HG03060 (cell line): Measurements from ENCODE around the gene FAM184A.
A peak's percentile ranks its signal among the peaks of the same experiment; 100 is the strongest.
"Not testable (repeated sequence)": the region's sequence is repeated elsewhere in the genome, so short reads cannot be mapped to it uniquely, and the experiment has no call there.

Experiments used
- ATAC-seq: cut with Tn5 transposase; IDR thresholded peaks from one replicate; pipeline ENCODE4 v1.9.1; 2021; ENCODE audit warnings: low read depth, moderate number of reproducible peaks; ENCODE audit not compliant: unreplicated experiment

FAM184A gene, protein sequence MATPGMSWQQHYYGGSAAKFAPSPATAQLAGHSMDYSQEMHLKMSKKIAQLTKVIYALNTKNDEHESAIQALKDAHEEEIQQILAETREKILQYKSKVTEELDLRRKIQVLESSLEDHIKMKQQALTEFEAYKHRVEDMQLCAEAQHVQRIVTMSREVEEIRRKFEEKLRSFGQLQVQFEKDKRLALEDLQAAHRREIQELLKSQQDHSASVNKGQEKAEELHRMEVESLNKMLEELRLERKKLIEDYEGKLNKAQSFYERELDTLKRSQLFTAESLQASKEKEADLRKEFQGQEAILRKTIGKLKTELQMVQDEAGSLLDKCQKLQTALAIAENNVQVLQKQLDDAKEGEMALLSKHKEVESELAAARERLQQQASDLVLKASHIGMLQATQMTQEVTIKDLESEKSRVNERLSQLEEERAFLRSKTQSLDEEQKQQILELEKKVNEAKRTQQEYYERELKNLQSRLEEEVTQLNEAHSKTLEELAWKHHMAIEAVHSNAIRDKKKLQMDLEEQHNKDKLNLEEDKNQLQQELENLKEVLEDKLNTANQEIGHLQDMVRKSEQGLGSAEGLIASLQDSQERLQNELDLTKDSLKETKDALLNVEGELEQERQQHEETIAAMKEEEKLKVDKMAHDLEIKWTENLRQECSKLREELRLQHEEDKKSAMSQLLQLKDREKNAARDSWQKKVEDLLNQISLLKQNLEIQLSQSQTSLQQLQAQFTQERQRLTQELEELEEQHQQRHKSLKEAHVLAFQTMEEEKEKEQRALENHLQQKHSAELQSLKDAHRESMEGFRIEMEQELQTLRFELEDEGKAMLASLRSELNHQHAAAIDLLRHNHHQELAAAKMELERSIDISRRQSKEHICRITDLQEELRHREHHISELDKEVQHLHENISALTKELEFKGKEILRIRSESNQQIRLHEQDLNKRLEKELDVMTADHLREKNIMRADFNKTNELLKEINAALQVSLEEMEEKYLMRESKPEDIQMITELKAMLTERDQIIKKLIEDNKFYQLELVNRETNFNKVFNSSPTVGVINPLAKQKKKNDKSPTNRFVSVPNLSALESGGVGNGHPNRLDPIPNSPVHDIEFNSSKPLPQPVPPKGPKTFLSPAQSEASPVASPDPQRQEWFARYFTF

DNA sequence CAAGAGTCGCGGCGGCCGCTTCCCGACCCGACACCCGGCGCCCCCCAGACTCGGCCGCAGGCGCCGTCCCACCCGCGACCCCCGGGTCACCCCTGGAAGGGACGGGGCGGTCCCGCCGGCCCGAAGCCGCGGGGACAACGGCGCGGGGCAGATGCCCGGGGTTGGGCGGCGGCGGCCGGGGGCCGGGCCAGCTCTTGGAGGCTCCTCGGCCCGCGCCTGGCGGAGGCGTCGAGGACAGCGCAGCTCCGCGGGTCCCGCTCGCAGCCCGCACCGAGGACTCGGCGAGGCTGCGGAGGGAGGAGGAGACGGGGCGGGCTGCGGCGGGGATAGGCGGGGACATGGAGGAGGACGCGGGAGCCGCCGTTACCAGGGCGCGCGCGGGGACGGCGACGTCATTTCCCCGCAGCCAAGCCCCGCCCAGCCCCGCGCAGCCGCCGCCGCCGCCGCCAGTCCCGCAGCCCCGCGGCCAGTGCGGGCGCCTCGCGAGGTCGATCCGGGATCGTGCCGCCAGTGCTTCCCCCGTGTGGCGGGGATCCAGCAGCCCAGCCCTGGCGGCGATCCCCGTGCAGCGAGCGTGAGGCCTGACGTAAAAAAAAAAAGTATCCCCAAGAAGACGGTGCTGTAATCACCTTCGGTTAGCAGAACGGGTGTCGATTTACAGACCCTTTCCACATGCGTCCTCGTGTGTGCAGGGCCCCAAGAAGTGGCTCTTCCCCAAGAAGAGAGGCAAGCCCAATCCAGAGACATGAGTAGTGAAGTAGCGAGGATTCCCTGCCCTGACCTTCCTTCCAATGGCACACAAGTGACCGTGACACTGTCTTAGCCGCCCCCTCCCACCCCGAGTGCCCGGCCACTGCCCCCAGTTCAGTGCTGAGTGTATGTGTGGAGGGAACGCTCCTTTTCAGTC, at the start of gene FAM184A:
Gene FAM184A, minus strand, starts transcription at position 289 of the 907 bp plus-strand sequence. CDS start 365 bp downstream, outside the sequence.
- ATAC-seq = peak; percentile 59

DNA sequence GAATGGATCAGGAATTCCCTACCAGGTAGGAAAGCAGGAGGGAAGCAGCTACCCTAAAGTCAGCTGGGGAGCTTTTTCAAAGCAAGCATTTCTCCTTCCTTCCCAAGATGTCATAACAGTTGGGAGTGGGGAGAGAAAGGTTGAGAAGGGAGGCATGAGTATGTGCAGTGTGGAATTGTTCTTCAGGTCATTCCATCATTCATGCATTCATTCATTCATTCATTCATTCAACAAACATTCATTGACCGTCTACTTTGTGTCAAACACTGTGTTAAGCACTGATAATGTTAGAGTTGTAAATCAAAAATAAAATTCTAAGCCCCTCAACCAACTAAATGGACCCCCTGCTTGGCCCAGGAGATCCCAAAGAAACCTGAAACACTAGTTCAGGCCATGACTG, 49.2 kb upstream of the FAM184A start:
- ATAC-seq = no peak

DNA sequence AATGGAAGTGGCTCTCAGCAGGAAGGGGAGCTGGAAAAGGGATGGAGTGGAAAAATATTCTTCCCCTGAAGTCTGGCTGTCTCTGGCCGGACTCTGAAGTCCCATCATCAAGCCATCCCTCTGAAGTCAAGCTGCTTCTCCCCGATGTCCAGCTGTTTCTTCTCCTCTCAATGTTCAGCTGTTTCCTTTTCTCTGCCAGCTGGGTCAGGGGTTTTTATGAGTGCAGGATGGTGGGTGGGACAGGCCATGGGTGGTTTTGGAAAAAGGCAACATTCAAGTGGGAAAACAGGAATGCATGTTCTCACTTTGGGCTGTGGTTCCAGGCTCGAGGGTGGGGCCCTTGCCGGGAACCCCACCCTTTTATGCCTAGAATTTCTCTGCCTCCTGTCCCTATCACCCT, 48.4 kb upstream of the FAM184A start:
- ATAC-seq = no peak

DNA sequence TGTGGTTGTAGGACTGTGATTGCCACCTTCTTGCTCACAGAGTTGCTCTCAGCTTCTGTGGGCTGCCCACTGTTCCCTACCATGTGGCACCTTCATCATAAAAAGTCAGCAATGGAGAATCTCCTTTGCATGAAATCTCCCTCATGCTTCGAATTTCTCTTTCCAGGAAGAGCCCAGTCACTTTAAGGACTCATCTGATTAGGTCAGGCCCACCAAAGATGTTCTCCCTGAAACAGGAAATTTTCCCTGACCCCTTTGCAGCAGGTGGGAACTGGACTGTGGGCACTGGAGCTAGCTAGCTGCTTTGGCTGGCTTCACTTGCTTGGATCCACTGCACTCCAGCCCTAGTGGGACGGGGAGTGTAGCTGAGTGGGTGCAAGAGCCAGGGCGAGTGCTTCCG, 47.7 kb upstream of the FAM184A start:
- ATAC-seq = no peak

DNA sequence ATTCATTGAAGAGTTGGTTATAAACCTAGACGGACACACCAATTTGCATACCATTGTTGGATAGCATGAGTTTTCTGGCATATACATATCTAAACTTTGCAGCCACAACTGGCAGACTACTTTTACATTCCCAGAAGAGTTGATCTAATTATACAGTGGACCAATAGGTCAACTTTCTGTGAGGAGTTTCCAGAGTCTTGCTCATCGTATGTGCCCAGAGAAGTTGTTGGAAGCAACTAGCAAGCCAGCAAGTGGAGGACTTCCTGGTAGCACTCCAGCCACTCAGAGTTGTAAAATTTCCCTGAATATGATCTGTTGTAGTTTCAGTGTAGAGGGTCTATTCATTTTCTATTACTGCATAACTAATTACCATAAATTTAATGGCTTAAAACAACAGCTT, 47.1 kb upstream of the FAM184A start:
- ATAC-seq = no peak

DNA sequence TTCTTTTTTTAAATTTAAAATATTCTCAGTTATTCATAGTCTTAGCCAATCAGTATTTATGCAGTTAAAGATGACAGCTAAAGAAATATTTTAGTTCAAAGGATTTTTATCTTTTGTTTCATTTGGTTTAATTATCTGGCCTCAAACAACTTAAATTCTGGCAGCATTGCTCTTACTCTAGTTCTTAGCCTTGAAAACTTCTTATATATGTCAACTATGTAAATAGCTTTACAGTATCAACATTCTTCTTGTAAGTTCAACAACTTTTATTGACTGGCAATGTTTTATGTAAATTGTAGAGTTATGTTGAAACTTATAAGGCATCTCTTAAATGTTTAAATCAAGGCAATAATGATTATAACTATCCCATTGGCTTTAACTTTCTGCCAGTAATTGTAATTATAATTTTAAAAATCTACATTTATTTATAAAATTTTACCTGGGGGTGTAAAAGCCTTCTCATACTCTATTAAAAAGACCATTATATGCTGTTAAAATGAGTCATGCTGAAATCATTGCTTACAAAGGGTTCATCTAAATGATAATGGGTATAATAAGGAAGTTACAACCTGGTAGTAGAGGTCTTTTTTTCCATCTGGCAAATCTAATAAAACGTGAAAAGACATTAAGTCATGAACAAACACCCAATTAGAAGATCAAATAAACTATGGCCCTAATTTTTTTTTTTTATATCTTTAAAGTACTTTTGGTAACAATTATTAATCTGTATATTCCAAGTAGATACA, 45.8 kb upstream of the FAM184A start:
- ATAC-seq = no peak

DNA sequence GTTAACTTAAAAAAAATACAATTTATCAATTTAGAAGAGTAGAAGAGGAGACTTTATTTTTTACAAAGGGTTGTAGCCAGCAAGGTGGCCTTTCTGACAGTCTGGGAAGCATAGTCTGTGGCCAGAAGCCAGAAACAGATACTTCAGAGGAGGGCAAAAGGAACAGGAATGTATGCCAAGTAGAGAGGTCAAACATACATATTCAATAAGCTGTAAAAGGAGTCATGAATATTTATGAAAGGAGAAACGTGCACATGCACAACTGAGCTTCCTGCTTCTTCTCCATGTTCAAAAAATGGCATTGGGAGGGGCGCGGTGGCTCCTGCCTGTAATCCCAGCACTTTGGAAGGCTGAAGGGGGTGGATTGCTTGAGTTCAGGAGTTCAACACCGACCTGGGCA, 43.9 kb upstream of the FAM184A start:
- no peak for ATAC-seq

DNA sequence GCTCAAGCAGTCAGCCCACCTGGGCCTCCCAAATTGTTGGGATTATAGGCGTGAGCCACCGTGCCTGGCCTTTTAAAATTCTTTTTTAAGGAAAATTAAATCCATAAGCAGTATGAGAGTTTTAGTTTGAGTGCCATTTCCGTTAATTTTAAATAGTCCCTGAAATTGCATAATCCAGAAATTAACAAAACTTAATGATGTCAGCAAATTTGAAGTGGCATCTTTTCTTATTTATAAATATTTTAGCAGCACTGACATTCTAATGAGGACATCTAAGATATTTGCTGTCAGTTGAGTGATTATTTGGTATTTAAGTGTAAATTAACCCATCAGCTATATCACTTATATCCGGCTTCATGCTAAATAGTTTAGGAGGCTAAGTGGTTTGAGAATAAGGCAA, 42.9 kb upstream of the FAM184A start:
- ATAC-seq = no peak

DNA sequence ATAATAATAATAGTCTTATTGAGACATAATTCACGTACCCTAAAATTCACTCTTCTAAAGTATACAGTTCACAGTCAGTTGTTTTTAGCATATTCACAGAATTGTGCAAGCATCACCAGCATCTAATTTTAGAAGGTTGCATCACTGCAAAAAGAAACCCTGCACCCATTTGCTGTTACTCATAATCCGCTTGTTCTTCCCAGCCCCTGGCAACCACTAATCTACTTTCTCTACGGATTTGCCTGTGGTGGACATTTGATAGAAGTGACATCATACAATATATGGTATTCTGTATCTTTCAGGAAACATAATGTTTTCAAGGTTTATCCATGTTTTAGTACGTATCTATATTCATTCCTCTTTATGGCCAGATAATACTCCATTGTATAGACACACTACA, 41.5 kb upstream of the FAM184A start:
- no peak for ATAC-seq

DNA sequence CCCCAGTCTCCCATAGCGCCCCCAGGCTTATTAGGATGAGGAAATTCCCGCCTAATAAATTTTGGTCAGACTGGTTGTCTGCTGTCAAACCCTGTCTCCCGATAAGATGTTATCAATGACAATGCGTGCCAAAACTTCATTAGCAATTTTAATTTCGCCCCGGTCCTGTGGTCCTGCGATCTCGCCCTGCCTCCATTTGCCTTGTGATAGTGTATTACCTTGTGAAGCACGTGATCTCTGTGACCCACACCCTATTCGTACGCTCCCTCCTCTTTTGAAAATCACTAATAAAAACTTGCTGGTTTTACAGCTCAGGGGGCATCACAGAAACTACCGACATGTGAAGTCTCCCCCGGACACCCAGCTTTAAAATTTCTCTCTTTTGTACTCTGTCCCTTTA, 40.6 kb upstream of the FAM184A start:
- not testable (repeated sequence) for ATAC-seq

DNA sequence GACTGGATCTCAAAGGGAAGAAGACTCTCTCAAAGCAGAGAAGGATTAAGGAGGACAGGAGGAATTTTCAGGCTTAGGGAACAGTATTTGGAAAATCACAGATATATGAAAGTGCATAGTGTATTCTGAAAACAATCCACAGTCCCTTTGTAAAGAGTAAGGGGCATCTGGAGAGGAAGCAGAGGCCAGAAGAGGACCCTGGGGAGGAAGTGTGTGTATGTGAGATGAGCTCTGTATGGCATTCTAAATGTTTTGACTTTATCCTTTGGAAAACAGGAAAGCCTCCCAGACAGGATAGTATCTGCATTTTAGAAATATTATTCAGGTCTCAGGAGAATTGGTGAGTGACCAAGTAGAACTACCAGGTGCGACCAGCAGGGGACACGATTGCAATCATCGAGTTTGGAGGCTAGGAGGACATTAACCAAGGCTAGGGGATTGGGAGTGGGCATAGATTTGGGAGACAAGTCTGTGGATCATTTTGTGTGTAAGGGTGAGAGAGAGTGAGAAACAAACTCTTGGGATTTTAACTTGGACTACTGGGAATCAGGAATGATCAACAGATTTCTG, 38.3 kb upstream of the FAM184A start:
- no peak for ATAC-seq

DNA sequence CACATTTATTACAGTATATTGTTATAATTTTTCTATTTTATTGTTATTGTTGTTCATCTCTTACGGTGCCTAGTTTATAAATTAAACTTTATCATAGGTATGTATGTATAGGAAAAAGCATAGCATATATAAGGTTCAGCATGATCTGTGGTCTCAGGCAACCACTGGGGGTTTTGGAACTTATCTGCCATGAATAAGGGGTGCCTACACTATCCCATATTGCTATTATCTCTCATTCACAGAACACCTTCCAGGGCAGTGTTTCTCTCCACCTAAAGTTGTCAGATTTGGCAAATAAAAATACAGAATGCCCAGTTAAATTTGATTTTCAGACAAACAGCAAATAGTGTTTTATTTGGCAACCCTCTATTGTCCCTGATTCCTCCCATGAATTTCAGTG, 35.5 kb upstream of the FAM184A start:
- ATAC-seq = no peak

DNA sequence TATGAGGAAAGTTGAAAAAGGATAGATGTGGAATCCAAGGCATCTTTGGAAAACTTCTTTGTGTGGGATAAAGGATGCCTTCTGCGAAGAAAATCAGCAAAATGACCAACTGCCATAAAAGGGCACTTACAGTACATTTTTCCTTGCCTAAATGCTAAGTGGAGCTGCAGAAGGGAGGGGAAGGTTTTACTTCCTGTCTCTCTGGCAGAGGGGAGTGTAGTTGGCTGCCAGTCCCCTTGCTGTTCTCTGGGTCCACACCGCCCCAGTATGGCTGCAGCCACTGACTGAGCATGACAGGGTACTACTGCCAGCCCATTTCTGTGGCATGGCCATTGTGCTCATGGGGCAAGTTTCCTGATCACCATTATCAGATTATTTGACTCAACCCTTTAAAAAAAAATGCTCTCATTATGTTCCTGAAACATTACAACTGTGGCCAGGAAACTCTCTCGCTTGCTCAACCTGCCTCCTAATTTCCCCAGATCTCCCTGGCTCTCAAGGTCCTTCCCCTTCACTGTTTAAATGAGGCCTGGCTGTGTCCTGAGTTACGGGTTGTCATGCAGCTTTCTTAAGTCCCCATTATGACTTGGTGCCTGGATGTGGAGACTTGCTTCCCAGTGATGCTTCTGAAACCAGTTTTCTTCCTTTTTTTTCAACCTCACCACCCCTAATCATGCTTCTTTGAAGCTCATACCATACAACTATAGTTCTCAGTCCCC, 34.5 kb upstream of the FAM184A start:
- ATAC-seq = no peak

DNA sequence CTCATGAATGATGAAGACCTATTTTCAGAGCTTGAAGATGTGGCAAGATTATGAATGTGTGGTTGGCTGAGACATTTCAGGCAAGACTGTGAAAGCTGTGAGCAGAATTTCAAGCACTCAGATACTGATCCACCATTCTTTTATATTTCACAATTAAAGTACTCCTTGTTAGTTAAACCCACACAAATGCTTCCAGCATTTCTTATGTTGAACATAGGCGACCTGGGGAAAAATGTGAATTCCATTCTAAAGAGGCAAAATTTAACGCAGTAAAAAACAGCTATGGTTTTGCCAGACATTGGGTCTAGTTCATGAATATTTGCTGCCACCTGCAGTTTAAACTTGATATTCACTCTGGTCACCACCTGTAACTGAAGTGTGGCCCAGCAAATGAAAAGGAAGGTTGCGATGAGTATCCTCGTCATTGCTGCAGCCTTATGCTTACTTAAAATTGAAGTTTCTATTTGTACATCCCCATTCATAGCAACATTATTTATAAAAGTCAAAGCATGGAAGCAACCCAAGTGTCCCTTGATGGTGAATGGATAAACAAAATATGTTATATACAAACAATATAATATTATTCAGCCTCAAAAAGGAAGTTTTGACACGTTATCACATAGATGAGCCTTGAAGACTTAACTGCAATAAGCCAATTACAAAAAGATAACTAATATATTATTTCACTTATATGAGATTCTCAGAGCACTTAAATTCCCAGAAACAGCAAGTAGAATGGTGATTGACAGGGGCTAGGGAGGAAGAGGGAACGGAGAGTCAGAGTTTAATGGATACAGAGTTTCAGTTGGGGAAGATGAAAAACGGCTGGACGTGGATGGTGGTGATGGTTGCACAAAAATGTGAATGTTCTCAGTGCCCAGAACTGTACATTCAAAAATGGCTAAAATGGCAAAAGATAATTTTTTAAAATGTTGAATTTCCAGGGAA, 32.4 kb upstream of the FAM184A start:
- ATAC-seq = peak; percentile 84

DNA sequence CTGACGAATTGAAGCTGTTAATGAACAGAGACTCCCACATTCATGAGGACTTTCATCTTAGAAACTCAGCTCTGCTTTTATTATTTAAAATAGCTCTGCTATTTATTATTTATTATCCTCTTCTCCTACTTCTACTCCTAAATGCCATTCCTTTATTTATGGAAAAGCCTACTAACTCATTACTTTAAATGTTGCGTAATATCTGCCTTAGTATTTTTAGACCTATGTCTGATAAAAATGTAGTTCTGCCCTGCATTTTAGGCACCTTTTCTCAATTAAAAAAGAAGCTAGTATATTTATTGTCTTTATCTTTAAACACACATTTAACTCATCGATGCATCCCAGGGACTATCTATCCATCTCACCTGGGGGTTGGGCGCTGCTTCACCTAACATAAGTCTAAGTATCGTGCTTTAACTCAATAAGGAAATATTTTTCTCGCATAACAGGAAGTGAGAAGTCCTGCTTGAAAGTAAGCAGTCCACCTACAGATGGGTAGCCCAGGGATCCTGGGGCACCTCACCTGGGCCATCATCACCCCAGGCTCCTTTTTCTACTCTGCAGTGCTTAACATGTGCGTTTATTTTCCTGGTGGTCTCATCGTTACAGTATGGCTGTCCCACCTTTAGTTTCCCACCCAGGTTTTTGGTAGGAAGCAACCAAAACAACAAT, 31.3 kb upstream of the FAM184A start:
- no peak for ATAC-seq

DNA sequence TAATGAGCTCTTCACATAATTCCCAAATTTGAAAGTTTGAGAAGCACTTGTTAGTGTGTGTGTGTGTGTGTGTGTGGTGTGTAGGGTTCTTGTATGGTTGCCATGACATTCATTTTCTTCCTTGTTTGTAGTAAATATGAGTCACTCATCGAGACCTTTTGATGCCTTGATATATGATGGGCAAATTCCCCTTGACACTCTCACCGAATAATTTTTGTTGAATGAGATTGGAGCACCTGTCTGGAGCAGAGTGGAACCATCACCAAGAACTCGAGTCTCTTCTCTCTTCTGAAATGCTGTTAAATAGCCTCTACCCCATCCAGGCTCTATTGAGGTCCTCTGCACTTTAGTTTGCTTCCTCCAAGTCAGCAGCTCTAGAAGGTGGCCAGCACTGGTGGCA, 29.6 kb upstream of the FAM184A start:
- ATAC-seq = no peak

DNA sequence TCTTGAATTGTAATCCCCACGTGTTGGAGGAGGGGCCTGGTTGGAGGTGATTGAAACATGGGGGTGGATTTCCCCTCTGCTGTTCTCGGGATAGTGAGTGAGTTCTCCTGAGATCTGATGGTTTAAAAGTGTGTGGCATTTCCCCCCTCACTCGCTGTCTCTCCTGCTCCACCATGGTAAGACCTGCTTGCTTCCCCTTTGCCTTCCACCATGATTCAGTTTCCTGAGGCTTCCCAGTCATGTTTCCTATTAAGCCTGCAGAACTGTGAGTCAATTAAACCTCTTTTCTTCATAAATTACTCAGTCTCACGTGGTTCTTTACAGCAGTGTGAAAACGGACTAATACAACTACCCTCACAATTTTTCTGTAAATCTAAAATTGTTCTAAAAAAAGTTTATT, 26.8 kb upstream of the FAM184A start:
- no peak for ATAC-seq
